NB4 (cell line): Measurements from ENCODE around the gene LIPH.

Experiments
- POLR2A ChIP-seq: IDR thresholded peaks from 2 replicates; pipeline ENCODE4 v1.6.1; 2011; ENCODE audit warnings: mild to moderate bottlenecking; ENCODE audit not compliant: insufficient read length; ENCODE audit errors: extremely low read depth
- TF ChIP-seq, protein P1 (sequence below): IDR thresholded peaks from one replicate; pipeline ENCODE4 v1.5.1; 2012; ENCODE audit warnings: low read depth, low read length
- TF ChIP-seq, protein P2 (sequence below): IDR thresholded peaks from 2 replicates; pipeline ENCODE4 v1.6.1; 2011; ENCODE audit warnings: low read depth, low read length

- TF ChIP-seq, protein P1, sequence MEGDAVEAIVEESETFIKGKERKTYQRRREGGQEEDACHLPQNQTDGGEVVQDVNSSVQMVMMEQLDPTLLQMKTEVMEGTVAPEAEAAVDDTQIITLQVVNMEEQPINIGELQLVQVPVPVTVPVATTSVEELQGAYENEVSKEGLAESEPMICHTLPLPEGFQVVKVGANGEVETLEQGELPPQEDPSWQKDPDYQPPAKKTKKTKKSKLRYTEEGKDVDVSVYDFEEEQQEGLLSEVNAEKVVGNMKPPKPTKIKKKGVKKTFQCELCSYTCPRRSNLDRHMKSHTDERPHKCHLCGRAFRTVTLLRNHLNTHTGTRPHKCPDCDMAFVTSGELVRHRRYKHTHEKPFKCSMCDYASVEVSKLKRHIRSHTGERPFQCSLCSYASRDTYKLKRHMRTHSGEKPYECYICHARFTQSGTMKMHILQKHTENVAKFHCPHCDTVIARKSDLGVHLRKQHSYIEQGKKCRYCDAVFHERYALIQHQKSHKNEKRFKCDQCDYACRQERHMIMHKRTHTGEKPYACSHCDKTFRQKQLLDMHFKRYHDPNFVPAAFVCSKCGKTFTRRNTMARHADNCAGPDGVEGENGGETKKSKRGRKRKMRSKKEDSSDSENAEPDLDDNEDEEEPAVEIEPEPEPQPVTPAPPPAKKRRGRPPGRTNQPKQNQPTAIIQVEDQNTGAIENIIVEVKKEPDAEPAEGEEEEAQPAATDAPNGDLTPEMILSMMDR = no peak
- TF ChIP-seq POLR2A = no peak
- TF ChIP-seq, protein P2, sequence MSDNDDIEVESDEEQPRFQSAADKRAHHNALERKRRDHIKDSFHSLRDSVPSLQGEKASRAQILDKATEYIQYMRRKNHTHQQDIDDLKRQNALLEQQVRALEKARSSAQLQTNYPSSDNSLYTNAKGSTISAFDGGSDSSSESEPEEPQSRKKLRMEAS = no peak
Observed at GRCh38 chr3:185572183-185572582, 19.8 kb upstream of the LIPH start.
